Adipose tissue (tissue), 3 donors: ENCODE results near the gene RABAC1. TPM values are rescaled to one million over a fixed set of nuclear protein-coding genes. Genes with fewer than 3 reads are reported as not detected.

Experiments
- H3K27ac ChIP-seq: one replicate; pipeline ENCODE4 v1.5.1; 2013; ENCODE audit warnings: low read depth, low read length
- WGBS, 3 donors: extraction: QIAGEN DNeasy Blood & Tissue Kit; methylation state at CpG; one replicate each; pipeline ENCODE4 v1.1.7; 2013; 5-methylcytosine and 5-hydroxymethylcytosine counted together
- polyA plus RNA-seq, 3 donors: library from polyadenylated mRNA; stranded (reverse); fragments of 200-250 nt; gene quantifications; one replicate each; pipeline ENCODE4 v1.2.3, GENCODE V29; 2013
- donor health status: healthy with polysubstance abuse.
- donor health status: Bipolar disorder and iron deficiency.
- donor health status: healthy.

The RABAC1 gene, protein sequence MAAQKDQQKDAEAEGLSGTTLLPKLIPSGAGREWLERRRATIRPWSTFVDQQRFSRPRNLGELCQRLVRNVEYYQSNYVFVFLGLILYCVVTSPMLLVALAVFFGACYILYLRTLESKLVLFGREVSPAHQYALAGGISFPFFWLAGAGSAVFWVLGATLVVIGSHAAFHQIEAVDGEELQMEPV
- polyA plus RNA-seq = 100 to 1,000 TPM; 131 to 208 (median 149) TPM

DNA sequence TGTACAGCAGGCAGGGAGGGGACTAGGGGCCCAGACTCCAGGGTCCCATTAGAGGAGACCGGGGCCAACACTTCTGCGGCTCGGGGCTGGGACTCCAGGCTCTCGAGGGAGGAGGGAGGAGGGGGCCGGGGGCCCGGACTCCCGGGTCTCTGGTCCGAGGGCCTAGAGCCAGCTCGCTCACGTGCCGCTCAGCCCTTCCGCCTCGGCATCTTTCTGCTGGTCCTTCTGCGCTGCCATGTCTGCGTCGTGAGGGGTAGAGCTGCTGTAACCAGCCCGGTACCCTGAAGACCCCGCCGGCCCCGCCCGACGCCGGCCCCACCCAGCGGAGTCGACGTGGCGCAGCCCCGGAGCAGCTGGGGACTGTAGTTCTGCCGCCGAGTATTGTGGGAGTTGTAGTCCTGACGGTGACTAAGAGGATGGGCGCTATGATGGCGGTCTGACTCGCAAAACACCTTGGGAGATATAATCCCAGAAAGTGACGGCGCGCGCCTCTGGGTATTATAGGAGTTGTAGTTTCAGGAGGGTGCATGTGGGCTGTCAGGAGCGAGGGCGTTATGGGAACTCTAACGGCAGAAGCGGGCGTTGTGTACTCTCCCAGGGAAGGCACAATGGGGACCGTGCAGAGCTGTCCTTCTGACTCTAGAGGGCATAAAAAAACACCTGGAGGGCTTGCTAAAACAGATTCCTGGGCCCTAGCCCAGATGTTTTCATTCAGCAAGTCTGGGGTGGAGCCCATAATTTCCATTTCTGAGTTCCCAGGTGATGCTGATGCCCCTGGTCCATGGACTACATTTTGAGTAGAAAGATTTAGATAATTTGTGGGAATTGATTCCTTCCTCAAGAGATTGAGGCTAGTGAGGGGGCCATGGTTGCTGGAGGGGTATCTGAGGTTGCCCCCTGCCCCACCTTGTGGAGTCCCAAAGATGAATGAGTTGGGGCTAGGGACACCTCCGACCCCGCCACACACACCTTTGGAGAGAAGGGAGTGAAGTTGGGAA, at the start of gene RABAC1:
Gene RABAC1 (minus strand): TSS at position 266 of the 998 bp plus-strand sequence. CDS start 29 bp downstream, at position 237.
- WGBS, 3 donors = 4 to 5% (median 5%) methylated on average over 46 of the region's 46 CpGs
- no peak within 1 kb of the TSS for H3K27ac ChIP-seq

DNA sequence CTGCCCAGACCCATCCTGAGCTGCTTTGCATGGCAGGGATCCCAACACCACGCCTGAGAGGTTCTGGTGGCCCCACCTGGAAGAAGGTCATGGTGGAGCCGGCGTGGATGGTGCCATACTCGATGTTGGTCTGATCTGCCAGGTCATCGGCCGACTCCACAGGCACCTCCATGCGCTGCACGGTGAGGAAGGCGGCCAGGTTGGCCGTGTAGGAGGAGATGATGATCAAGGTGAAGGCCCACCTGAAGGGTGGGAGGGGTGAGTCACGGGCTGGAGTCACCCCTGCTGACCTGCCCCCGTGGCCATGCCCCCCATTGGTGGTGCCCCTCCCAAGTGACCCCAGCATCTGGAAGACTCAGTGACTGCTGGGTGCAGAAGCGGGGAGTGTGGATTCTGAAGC, 47.4 kb upstream of the RABAC1 start:
- WGBS, 3 donors = 80 to 92% (median 91%) methylated on average over 12 to 13 of the region's 13 CpGs

DNA sequence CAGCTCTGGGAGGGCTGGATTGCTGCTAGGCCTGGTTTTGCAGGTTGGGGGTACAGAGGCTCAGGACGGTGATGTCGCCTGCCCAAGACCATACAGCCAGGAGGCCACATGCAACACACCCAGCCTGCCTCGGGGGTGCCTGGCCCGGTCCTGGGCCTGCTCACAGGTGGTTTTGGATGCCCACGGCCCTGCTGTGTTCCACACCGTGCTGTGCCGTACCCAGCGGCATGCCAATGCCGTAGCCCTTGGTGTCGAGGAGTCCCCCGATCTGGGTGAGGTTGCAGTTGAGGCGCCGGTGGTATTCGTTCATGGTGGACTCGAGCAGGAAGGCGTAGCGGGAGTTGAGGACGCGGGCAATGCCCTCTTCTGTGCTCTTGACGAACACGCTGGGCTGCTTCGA, 46.4 kb upstream of the RABAC1 start:
- no peak overlapping the region for H3K27ac ChIP-seq
- WGBS, 3 donors = 93 to 95% (median 94%) methylated on average over 22 of the region's 22 CpGs

More for the DNA sequence above, 47.4 kb upstream of the RABAC1 start:
- no peak overlapping the region for H3K27ac ChIP-seq

DNA sequence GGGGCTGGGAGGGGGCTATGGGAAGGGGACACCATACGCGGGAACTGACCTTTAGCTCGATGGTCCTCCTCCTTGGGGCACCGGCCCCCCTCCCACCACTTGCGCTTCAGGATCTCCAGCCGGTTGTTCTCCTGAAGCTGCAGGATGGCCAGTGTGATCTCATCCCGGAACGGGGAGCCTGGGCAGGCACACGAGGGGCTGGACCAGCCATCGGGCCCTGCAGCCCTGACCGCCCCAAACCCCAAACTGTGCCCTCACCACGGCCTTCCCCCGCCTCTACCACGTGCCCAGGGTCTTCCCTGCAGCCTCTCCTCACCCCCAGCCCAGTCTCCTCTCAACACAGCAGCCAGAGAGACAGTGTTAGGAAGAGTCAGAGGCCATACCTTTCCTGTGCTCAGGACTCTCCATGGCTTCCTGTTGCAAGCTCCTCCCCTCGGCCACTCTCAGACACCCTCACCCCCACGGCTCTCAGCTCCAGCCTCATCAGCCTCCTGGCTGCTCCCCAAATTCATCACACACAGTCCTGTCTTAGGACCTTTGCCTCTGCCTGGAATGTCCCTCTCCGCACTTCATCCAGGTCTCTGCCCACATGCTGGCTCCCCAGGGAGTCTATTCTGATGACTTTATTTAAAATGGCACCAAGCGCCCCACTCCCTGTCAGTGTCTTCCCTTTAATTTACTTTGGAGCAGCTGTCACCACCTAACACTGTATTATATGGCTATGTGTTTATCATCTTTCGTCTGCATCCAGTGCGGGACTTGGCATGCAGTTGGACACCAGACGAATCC, 44.6 kb upstream of the RABAC1 start:
- no peak overlapping the region for H3K27ac ChIP-seq
- 73 to 84% (median 76%) methylated on average over 17 to 21 of the region's 21 CpGs for WGBS, 3 donors

DNA sequence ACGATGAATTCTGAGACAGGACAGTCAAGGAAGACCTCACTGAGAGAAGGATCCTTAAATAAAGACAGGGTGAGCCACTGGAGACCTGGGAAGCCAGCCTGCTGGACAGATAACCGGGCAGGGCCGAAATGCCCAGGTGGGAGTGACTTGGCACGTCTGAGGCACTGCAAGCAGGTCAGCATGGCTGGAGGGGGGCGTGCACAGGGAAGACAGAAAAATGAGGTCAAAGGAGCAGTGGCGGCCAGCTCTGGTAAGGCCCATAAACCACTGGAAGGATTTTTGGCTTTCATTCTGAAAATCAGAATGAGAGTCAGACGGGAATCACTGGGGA, 40.7 kb upstream of the RABAC1 start:
- WGBS, 3 donors = 63 to 74% (median 72%) methylated on average over 7 of the region's 7 CpGs
- H3K27ac ChIP-seq = no peak overlapping the region

DNA sequence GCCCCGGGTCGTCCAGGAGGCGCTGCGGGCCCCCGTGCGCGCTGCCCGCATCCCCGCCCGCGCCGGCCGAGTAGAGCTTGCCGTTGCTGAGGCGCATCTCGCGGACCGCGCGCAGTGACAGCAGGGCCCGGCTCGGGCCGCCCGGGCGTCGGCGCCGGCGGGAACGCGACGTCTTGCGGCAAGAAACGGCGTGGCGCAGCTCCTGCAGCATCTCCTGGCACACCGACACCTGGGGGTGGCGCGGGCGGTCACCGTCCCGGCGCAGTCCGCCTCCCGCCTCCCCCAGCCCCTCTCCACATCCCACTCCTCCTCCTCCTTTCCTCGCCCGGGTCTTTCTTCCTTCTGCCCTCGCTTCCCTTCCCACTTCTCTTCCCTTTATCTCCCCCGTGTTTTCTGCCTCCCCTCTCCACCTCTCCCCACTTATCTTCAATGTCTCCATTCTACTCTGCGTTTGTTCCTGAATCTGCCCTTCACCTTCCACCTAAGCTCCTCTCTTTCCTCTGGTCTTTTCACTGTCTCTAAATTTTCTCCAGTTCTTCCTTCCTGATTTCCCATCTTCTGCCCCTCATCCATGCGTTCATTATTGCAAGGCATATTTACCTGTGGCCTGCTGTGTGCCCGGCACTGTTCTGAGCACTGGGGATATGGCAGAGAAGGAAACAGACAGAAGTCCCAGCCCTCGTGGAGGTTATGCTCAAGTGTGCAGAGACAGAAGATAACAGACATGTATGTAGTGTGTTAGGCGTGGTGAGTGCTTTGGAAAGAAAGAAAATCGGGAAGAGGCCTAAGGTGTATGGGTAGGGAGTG, 40.2 kb upstream of the RABAC1 start:
- H3K27ac ChIP-seq = no peak overlapping the region

DNA sequence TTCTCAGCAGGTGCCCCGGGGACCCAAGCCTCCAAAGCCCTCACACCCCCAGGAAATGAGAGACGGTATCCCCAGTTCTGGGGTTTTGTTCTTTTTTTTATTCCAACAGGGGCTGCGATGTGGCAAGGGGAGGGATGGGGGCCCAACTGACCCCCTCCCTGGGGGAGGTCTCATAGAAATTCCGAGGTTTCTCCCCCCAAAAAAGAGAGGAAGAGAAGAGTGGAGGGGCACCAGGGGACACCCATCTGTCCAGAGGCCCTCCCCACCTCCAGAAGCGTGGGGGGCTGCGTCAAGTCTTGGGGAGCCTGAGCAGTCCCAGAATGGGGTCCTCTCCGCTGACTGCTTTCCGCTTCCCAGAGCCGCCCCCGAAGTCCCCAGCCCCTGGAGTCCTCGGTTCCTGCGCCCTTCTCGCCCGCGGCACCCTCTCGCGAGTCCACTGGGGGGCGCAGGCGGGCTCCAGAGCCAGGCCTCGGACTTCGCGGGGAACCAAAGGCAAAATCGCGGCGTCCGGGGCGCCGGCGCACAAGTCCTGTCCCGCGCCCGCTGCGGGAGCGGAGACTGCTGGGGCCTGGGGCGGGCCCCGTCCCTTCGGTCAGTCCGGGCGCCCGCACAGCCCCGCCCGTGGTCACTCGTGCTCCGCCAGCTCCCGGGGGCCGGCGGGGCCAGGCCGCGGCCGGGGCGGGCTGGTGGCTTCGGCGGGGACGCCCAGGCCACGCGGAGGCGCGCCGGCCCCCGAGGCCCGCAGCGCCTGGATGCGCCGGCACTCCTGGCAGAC, 39.3 kb upstream of the RABAC1 start:
- WGBS, 3 donors = 2 to 4% (median 3%) methylated on average over 20 to 64 of the region's 64 CpGs
- H3K27ac ChIP-seq = no peak overlapping the region

More for the DNA sequence above, 40.2 kb upstream of the RABAC1 start:
- WGBS, 3 donors = 9 to 33% (median 10%) methylated on average over 11 to 55 of the region's 55 CpGs

DNA sequence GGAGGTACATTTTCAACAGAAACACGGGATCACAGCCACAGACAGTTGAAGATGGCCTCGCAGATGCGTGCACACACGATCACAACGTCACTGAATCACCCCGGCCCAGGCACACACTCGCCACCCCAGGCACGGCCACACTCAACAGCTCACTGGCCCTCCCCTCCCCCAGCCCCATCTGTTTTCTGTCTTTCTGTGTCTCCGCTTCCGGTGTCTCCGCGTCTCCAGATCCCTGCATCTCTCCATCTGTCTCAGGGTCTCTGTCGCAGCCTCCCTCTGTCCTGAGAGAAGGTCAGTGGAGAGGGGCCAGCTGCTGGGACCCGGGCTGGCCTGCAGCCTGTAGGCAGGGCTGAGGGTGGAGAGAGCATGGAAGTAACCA, 38.7 kb upstream of the RABAC1 start:
- WGBS, 3 donors = 2 to 7% (median 4%) methylated on average over 14 of the region's 14 CpGs
- H3K27ac ChIP-seq = no peak overlapping the region

DNA sequence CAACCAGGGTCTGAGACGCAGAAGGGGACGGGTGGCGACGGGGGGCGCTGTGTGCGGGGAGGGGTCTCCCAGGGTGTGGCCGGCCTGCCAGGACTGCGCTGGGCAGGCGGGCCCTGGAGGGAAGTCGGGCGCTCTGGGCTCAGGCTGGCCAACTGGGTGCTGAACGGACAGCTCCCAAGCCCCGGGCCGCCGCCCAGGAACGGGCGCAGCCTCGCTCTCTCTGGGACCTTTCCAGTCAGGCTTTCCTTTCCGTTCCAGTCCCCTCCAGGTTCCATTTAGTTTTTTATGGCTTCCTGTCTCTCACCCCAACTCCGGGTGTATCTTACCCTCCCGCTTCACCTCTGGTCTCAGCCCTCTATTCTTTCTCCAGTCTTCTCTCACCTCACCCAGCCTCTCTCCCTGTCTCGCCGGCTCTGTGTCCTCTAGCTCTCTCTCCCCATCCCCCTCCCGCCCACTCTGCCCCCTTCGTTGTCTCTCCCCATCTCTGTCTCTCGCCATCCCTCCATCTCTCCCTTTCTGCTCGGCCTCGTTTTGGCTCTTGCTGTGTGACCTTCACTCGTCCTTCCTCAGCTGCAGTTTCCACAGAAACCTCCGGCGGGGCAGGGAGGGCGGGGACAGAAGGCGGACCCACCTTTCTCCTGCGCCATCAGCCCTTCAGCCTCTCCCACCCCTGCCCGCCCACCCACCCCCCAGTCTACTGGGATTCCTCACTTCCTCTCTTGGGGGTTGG, 38.2 kb upstream of the RABAC1 start:
- WGBS, 3 donors = 2 to 3% (median 2%) methylated on average over 32 to 35 of the region's 35 CpGs
- no peak overlapping the region for H3K27ac ChIP-seq

DNA sequence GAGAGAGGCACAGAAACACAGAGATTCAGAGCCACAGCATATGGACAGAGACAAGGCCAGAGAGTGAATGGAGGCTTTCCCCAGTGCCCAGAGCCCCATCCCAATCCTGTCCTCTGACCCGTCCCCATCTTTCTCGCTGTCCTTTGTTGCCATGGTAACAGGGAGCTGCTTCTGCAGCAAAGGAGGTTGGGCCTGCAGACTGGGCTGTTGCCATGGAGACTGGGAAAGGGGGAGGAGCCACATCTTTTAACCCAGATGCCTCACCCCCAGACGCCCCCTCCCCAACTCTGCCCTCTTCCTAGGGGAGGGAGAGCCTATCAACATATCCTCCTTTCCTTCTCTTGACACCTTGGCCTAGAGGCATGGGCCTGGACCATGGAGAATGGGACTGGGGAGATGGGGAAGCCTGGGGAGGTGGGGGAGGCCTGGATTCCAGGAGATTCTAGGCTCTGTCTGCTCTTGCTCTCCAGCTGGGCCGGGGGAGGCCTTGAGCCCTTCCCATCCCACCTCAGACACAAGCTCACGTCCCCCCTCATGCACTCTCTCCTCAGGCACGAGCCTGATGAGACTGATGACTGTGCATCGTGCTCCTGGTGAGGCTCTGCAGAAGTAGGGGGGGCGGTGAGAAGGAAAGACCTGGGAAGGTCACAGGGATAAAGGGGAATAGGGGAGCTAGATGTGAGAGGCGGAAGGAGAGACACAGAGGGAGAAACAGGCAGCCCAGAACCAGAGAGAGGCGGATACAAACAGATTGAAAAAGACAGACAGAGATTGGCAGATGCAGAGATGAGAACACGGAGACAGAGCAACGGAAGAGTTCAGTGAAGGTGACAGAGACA, 37.1 kb upstream of the RABAC1 start:
- H3K27ac ChIP-seq = no peak overlapping the region
- 35 to 43% (median 40%) methylated on average over 11 to 12 of the region's 12 CpGs for WGBS, 3 donors

DNA sequence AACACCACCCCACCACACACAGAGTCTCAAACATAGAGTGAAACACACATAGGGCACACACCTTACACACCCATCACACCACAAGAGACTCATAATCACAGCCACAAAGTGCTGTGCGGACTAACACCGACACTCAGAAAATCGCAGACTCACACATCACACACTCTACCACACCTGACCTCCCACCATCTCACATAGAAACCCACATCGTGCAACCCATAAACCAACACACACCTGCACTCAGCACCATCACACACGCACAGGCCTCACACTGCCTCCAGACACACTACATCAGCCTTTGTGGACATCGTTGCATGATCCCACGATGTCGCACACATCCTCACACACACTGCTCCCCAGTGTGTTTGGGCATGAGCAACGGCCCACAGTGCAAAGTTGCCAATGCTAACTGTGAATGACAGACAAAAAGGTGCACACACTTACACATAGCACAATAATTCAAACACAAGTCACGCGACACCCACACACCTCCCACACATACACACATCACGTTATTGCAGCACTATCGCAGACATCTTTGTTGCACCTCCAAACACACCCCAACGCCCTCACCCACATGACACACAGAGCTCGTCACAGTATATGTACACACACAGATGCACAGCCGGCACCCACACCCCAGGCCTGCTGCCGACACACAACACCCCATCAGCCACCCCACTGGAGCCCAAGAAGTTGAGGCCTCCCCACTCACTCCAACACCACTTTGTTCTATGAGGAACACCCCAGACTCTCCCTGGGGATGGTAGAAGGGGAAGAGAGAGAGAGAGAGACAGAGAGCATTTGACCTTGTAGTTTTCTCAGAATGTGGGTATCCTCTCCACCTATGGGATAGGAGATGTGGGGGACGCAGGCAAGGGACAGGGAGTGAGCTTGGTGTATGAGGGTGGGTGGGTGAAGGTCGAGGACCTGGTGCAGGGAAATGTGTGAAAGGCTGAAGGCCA, 36.2 kb upstream of the RABAC1 start:
- WGBS, 3 donors = 80 to 85% (median 81%) methylated on average over 19 of the region's 19 CpGs
- H3K27ac ChIP-seq = no peak overlapping the region

DNA sequence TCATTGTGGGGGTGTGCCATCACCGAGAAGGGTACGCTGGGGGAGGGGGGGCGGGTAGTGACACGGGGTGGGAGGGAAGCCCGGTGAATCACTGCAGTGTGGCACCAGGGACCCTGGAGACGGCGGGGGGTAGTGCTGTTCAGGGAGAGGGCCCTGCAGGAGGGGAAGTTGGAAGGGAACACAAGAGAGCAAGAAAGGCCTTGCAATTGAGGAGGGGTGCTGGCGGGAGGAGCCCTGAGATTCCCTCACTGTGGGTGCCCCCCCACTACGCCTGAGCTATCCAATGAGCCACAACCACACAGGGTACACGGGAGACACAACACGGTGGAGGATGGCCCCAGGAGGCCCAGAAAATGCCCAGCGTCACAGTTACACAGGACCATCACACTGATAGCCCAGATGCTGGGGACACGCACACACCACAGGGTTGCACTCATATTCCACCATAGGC, 35.4 kb upstream of the RABAC1 start:
- 20 to 31% (median 25%) methylated on average over 9 to 13 of the region's 13 CpGs for WGBS, 3 donors
- H3K27ac ChIP-seq = no peak overlapping the region

DNA sequence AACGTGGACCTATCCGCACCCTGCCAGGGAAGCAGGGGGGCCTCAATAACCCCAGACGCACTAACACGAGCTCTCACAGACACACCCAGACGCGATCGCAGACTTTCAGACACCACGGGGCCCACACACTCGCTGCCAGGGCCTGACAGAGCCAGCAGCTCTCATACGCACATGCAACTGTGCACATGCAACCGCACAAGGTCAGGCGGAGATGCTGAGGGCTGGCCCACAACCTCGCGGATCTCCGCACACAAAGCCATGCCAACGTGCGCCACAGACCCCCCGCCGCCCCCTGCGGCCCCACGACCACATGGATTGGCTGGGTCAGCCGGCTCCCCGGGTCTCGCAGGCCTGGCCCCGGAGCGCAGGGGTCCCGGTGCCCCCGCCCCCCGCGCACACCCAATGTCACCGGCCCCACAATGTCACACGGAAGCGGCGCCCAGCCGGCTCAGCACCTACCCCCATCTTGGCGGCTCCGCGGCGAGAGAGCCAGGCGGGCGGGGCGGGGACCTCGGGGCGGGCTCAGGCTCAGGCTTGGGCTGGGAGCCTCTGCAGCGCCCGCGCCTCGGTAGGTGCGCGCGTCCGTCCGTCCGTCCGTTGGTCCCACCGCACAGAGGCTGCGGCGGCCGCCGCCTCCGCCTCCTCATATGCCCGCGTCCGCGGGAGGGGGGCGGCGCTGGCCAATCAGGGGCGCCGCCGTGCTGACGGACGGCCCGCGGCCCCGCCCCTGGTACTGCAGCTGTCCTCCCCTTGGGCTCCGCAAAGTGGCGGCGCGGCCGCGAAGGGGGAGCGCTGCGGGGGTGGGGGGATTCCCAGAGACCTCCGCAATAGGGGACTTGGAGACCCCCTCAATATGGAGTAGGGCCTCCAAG, 34.7 kb upstream of the RABAC1 start, which contains the start of gene ATP1A3:
Gene ATP1A3 (minus strand): TSS at position 619 of the 872 bp plus-strand sequence. CDS start 154 bp downstream, at position 465.
- 1% methylated on average over 56 to 84 of the region's 84 CpGs for WGBS, 3 donors
- no peak within 1 kb of the TSS for H3K27ac ChIP-seq
